Breast epithelium (tissue), 3 donors: Measurements from ENCODE around the gene DRD3.

Experiments used
- CTCF ChIP-seq, 3 donors: fragments of 450-650 bp; IDR thresholded peaks; one replicate each; pipeline ENCODE4 v1.5.1; 2016 to 2017; ENCODE audit warnings: antibody characterized with exemption in 3 of 3, mild to moderate bottlenecking in 3 of 3, moderate library complexity in 3 of 3
- POLR2A ChIP-seq: fragments of 450-650 bp; IDR thresholded peaks from one replicate; pipeline ENCODE4 v1.6.1; 2016; ENCODE audit warnings: antibody characterized with exemption, mild to moderate bottlenecking, moderate library complexity
- POLR2AphosphoS5 ChIP-seq, 3 donors: sonication (generic); formaldehyde crosslinking; IDR thresholded peaks; one replicate each; pipeline ENCODE4 v1.6.1; 2017; ENCODE audit warnings: antibody characterized with exemption in 3 of 3

- TF ChIP-seq CTCF (IDR thresholded peaks at IDR 0.05) (no peak), POLR2A (no peak), POLR2AphosphoS5 (IDR thresholded peaks at IDR 0.05) (no peak)
Measured at GRCh38 chr3:114178770-114179368, at the start of gene DRD3.
